HEK293 (cell line): ENCODE results near the gene INSM1.

Experiments used
- KLF8 ChIP-seq: fragments of 450-650 bp; formaldehyde crosslinking; IDR thresholded peaks from 2 replicates; pipeline ENCODE4 v1.5.1; 2016; ENCODE audit warnings: missing biosample characterization, missing genetic modification characterization
- MZF1 ChIP-seq: fragments of 450-650 bp; formaldehyde crosslinking; IDR thresholded peaks from 2 replicates; pipeline ENCODE4 v1.5.1; 2017; ENCODE audit warnings: missing biosample characterization, missing genetic modification characterization, borderline replicate concordance
- ZNF175 ChIP-seq: fragments of 450-650 bp; formaldehyde crosslinking; IDR thresholded peaks from 2 replicates; pipeline ENCODE4 v1.5.1; 2016; ENCODE audit warnings: missing biosample characterization, missing genetic modification characterization
- ZNF549 ChIP-seq: fragments of 450-650 bp; IDR thresholded peaks from 2 replicates; pipeline ENCODE4 v1.5.1; 2018; ENCODE audit warnings: missing biosample characterization, missing genetic modification characterization, mild to moderate bottlenecking, inconsistent platforms, moderate library complexity
- ZNF629 ChIP-seq: fragments of 450-650 bp; formaldehyde crosslinking; IDR thresholded peaks from 2 replicates; pipeline ENCODE4 v1.5.1; 2017; ENCODE audit warnings: missing biosample characterization, missing genetic modification characterization
- ZNF654 ChIP-seq: fragments of 450-650 bp; formaldehyde crosslinking; IDR thresholded peaks from 2 replicates; pipeline ENCODE4 v1.5.1; 2016; ENCODE audit warnings: low read depth, missing biosample characterization, missing genetic modification characterization
- TF ChIP-seq, protein P1 (sequence below): fragments of 450-650 bp; formaldehyde crosslinking; IDR thresholded peaks from 2 replicates; pipeline ENCODE4 v1.5.1; 2016; ENCODE audit warnings: missing biosample characterization, missing genetic modification characterization
- TF ChIP-seq, protein P2 (sequence below): fragments of 450-650 bp; formaldehyde crosslinking; IDR thresholded peaks from 2 replicates; pipeline ENCODE4 v1.5.1; 2016; ENCODE audit warnings: missing biosample characterization, missing genetic modification characterization

DNA sequence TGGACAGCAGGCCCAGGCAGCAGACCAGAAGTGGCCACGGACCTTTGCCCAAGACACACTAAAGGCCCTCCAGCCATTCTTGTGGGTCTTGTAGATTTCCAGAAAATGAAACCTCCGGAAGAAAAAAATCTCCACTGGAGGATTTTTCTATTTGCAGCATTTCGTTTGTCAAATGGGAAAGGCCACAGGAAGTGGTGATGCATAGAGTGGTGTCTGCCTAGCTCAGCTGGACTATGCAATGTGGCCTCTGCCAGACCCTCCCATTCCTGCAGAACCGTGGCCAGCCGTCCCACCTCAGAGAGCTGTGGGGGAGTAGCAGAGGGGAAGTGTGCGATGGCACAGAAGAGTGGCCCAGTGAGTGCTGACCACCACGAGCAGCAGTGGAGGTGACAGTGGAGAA, 24.0 kb upstream of the INSM1 start:
- TF ChIP-seq, protein P1, sequence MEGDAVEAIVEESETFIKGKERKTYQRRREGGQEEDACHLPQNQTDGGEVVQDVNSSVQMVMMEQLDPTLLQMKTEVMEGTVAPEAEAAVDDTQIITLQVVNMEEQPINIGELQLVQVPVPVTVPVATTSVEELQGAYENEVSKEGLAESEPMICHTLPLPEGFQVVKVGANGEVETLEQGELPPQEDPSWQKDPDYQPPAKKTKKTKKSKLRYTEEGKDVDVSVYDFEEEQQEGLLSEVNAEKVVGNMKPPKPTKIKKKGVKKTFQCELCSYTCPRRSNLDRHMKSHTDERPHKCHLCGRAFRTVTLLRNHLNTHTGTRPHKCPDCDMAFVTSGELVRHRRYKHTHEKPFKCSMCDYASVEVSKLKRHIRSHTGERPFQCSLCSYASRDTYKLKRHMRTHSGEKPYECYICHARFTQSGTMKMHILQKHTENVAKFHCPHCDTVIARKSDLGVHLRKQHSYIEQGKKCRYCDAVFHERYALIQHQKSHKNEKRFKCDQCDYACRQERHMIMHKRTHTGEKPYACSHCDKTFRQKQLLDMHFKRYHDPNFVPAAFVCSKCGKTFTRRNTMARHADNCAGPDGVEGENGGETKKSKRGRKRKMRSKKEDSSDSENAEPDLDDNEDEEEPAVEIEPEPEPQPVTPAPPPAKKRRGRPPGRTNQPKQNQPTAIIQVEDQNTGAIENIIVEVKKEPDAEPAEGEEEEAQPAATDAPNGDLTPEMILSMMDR (tag by site-specific recombination): no peak
- TF ChIP-seq ZNF654 (tag by site-specific recombination) (no peak), ZNF549 (tag by site-specific recombination) (no peak), ZNF629 (no peak), KLF8 (tag by site-specific recombination) (no peak), ZNF175 (tag by site-specific recombination) (no peak), MZF1 (tag by site-specific recombination) (no peak)
- TF ChIP-seq, protein P2, sequence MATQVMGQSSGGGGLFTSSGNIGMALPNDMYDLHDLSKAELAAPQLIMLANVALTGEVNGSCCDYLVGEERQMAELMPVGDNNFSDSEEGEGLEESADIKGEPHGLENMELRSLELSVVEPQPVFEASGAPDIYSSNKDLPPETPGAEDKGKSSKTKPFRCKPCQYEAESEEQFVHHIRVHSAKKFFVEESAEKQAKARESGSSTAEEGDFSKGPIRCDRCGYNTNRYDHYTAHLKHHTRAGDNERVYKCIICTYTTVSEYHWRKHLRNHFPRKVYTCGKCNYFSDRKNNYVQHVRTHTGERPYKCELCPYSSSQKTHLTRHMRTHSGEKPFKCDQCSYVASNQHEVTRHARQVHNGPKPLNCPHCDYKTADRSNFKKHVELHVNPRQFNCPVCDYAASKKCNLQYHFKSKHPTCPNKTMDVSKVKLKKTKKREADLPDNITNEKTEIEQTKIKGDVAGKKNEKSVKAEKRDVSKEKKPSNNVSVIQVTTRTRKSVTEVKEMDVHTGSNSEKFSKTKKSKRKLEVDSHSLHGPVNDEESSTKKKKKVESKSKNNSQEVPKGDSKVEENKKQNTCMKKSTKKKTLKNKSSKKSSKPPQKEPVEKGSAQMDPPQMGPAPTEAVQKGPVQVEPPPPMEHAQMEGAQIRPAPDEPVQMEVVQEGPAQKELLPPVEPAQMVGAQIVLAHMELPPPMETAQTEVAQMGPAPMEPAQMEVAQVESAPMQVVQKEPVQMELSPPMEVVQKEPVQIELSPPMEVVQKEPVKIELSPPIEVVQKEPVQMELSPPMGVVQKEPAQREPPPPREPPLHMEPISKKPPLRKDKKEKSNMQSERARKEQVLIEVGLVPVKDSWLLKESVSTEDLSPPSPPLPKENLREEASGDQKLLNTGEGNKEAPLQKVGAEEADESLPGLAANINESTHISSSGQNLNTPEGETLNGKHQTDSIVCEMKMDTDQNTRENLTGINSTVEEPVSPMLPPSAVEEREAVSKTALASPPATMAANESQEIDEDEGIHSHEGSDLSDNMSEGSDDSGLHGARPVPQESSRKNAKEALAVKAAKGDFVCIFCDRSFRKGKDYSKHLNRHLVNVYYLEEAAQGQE: no peak
